Vagina (tissue), 2 donors: ENCODE measurements around the gene PRR15.

ENCODE experiments used
- POLR2A ChIP-seq, 2 donors: fragments of 450-650 bp; IDR thresholded peaks; one replicate each; pipeline ENCODE4 v1.6.1; 2017; ENCODE audit warnings: antibody characterized with exemption in 2 of 2, mild to moderate bottlenecking in 2 of 2, moderate library complexity in 2 of 2
- POLR2AphosphoS5 ChIP-seq, 2 donors: sonication (generic); formaldehyde crosslinking; IDR thresholded peaks; one replicate each; pipeline ENCODE4 v1.9.0; 2017; ENCODE audit warnings: antibody characterized with exemption in 2 of 2, mild to moderate bottlenecking in 2 of 2, low read depth in 1 of 2; ENCODE audit not compliant: insufficient read depth in 1 of 2
- TF ChIP-seq, protein P1 (sequence below), 3 experiments: fragments of 450-650 bp in 2 of 3; fragments of 200-600 bp in 1 of 3; sonication (generic) in 1 of 3; IDR thresholded peaks; one replicate each; pipeline ENCODE4 v1.5.1; 2017 to 2019; ENCODE audit warnings: antibody characterized with exemption in 3 of 3, mild to moderate bottlenecking in 2 of 3, moderate library complexity in 2 of 3

DNA sequence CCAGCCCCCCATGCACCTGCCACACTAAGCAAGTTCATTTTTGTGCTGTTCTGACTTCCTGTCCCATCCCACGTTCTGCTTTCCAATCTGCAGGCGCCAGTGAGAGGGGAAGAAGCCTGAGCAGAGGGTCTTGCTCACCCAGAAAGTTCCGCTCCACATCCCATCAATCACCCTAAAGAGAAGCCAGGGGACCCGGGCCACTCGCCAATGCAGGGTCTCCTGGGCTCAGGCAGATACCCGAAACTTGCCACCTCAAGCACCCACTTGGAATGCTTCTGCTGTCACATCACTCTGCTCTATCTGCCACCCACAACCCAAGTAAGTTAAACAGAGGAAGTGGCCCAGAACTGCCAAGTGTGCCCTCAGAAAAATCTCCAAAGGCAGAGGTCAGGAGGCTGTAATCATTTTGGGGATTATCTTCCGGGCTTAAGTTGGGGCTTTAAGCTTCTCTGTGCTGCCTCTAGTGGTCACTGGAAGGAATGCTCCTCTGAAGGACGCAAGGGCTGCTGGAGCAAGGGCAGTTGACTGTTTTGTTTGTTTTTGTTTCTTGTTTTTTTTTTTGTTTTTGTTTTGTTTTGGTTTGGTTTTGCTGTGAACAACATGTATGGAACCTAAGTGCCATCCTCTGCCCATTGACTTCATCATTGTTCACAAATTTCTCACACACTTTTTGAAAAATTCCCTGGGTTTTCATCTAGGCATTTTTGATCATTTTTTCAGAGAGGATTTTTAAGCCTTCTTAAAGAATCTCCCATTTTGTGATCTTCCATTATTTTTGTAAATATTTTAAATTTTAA, 25.5 kb downstream of the PRR15 start:
- TF ChIP-seq, protein P1, sequence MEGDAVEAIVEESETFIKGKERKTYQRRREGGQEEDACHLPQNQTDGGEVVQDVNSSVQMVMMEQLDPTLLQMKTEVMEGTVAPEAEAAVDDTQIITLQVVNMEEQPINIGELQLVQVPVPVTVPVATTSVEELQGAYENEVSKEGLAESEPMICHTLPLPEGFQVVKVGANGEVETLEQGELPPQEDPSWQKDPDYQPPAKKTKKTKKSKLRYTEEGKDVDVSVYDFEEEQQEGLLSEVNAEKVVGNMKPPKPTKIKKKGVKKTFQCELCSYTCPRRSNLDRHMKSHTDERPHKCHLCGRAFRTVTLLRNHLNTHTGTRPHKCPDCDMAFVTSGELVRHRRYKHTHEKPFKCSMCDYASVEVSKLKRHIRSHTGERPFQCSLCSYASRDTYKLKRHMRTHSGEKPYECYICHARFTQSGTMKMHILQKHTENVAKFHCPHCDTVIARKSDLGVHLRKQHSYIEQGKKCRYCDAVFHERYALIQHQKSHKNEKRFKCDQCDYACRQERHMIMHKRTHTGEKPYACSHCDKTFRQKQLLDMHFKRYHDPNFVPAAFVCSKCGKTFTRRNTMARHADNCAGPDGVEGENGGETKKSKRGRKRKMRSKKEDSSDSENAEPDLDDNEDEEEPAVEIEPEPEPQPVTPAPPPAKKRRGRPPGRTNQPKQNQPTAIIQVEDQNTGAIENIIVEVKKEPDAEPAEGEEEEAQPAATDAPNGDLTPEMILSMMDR (IDR thresholded peaks at IDR 0.05) = peak in 2 of 3 experiments; percentile 14 to 17
- TF ChIP-seq POLR2A (IDR thresholded peaks at IDR 0.05) (no peak), POLR2AphosphoS5 (IDR thresholded peaks at IDR 0.05; ENCODE audit: insufficient read depth in 1 of 2, low read depth in 1 of 2) (no peak)
